HG02763 (cell line): ENCODE measurements around the gene P3H2.
"Not testable (repeated sequence)": the region's sequence is repeated elsewhere in the genome, so short reads cannot be mapped to it uniquely, and the experiment has no call there.

ENCODE experiments used
- ATAC-seq: cut with Tn5 transposase; IDR thresholded peaks from one replicate; pipeline ENCODE4 v1.9.1; 2021; ENCODE audit warnings: mild to moderate bottlenecking, moderate library complexity; ENCODE audit not compliant: unreplicated experiment

Gene P3H2

DNA sequence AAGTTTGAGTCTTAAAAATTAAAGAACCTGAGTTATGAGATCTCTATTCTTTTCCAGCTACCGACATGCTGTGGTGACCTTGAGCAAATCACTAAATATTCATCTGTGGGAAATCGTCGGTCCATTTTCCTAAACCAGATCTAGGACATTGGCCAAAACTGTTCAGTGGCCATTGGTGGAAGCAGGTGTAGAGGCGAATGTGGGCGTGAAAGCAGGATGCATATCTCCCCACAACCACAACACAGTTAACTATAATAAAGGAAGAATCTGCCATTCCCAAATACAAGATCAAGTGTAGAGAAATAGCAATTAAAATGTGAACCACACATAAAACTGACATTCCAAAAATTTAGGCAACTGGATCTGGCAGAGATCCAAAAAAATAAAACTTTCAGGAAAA, 129.9 kb downstream of the P3H2 start:
- no peak for ATAC-seq

- ATAC-seq: no peak
Measured at GRCh38 chr3:189988854-189989253, 131.8 kb downstream of the P3H2 start.

DNA sequence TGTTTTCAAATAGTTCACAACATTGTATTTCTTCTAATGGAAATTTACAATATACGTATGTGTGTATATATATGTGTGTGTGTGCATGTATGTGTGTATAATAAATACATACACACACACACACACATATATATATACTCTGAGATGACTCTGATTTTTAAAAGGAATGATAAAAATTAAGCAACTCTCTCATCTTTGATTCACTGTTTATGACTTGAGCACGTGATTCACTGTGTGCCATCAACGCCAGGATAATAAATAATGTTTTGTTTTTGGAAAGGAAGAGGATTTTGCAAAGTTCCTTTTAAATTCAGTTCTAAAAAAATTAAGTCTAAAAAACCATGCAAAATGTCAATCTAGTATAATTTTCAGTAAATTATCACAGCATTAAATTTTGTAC, 132.4 kb downstream of the P3H2 start:
- ATAC-seq: no peak

GRCh38 chr3:189985948-189986347, 134.7 kb downstream of the P3H2 start:
- ATAC-seq: no peak

- no peak for ATAC-seq
Measured at GRCh38 chr3:189983612-189984011, 137.1 kb downstream of the P3H2 start.

- ATAC-seq: no peak
Measured at GRCh38 chr3:189982321-189982945, 138.3 kb downstream of the P3H2 start.

DNA sequence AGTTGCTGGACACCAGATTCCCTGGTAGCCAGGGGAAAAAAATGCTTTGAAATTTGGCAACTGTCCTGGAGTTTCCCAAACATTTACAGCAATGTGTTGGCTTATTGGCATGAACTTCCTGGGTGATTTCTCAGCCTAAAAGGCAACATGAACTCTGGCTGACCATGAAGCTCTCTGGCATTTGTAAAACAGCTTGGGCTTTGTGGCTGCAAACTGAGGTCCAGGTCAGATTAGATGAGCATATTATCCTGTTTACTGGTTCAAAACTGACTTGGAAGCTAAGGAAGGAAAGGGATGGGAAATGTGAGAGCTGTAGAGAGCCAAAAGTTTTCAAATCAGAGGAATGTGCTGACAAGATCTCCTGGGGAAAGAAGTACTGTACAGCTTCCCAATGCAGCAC, 139.0 kb downstream of the P3H2 start:
- no peak for ATAC-seq

- no peak for ATAC-seq
Measured at GRCh38 chr3:189978753-189979152, 141.9 kb downstream of the P3H2 start.

GRCh38 chr3:189977174-189977573, 143.5 kb downstream of the P3H2 start:
- ATAC-seq: no peak

- ATAC-seq: no peak
Measured at GRCh38 chr3:189975391-189975990, 145.2 kb downstream of the P3H2 start.

DNA sequence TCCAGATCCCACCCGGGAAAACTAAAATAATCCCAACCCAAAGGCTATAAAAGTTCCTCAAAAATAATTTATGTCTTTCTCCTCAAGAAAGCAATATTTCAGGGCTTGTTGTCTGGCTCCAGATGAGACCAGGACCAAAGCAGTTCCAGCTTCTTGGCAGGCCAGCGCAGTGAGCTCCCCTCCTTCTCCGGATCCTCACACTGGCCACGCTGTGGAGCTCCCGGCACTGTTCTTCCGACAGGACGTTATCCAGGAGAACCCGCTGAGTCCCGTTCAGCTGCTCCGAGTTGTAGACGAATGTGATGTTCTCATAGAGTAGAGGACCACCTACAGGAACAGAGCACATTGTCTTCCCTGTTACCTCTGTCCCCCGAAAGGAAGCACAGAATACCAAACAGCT, 146.3 kb downstream of the P3H2 start:
- no peak for ATAC-seq

DNA sequence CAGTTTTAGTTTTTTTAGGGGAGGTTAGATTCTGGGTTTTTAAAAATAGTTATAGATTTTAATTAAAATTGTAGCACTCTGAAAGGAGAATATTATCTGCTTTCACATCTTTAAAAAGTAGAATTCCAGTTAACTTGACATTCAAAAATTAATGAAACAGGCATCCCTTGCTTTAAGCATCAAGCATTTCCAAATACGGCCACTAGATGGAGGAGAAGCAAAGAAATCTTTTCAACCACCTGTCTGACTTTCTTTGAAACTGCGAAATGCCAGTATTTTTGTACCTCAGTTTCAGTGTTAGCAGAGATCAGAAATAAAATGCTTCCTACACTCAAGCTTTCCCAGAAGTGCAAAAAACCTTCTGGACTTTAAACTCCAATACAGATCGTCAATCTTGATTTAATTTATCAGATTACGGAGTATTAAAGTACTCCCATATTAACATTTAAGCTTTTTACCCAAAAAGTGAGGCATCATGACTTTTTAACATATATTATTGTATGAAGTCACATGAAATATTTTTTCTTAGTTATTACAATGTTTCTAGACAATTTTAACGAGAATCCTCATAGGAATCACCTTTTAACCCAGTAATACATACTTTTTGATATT, 153.3 kb downstream of the P3H2 start:
- no peak for ATAC-seq

DNA sequence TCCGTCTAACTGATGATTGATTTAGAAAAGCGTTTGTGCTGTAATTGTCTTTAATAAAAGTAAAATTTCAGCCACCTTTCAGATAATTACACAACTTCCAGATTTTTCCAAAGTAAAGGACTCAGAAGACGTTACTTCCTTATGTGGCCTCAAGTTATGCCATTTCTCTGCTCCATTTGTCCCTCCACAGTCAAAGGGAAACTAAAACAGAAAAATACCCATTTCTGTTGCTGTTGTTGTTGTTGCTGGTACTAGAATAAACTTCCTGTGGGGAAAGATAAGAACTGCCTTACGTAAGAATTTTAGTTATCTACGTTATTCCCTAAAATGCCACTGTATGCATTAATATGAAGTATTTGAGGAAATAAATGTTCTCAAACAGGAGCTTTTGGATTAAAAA, 153.9 kb downstream of the P3H2 start:
- ATAC-seq: no peak

GRCh38 chr3:189964623-189965332, 155.9 kb downstream of the P3H2 start:
- no peak for ATAC-seq

- no peak for ATAC-seq
Measured at GRCh38 chr3:189962466-189962865, 158.2 kb downstream of the P3H2 start.

- ATAC-seq: peak; percentile 73
Measured at GRCh38 chr3:189961522-189962161, 159.1 kb downstream of the P3H2 start.

- ATAC-seq: not testable (repeated sequence)
Measured at GRCh38 chr3:189961086-189961485, 159.6 kb downstream of the P3H2 start.

GRCh38 chr3:189954733-189955665, 165.7 kb downstream of the P3H2 start:
- no peak for ATAC-seq

GRCh38 chr3:189953551-189953950, 167.1 kb downstream of the P3H2 start:
- no peak for ATAC-seq

- no peak for ATAC-seq
Measured at GRCh38 chr3:189952272-189952671, 168.4 kb downstream of the P3H2 start.
